ENCODE data around the gene TGFBR3L. TPM values are rescaled to one million over a fixed set of nuclear protein-coding genes. Genes with fewer than 3 reads are reported as not detected.

TGFBR3L gene
- total and polyA plus RNA-seq, 12 donors: 0.23 to 7.0 (median 1.2) TPM; not detected in 3

DNA sequence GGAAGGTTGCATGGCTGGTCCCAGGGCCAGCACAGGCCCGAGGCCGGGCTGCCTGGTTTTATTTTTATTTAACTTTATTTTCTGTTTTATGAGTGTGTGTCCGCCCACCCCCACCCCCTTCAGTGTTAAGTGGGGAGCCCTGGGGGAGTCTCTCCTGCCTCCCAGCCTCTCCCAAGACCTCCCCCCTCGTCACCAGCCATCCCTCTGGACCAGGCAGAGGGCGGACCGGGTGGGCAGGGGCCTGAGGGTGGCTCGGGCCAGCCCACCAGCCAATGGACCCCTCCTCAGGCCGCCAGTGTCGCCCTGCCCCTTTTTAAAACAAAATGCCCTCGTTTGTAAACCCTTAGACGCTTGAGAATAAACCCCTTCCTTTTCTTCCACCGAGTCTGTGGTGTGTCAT is 531 bp upstream of the TGFBR3L start:
- 49 to 65% (median 60%) methylated on average over 9 to 12 of the region's 12 CpGs for WGBS, 4 donors
- Histone ChIP-seq H3K27me3 (peaks cover 25% of the 10 kb centered on the region), H3K9me3 (replicated peaks in 1 of 3) (no peaks in the 10 kb centered on the region), H3K4me1 (replicated peaks in 1 of 2) (peaks cover 12 to 14% of the 10 kb centered on the region in 2 donors), H3K36me3 (replicated peaks in 1 of 2) (peaks cover 0 to 35% of the 10 kb centered on the region in 2 donors), H3K4me3 (no peak overlapping the region), H3K27ac (no peak overlapping the region)
- intact Hi-C loops (cut with DNase I): no loop called here
- TF ChIP-seq POLR2A (IDR thresholded peaks at IDR 0.05): no peak
- TF ChIP-seq CTCF (IDR thresholded peaks at IDR 0.05): no peak
- no peak for DNase-seq

DNA sequence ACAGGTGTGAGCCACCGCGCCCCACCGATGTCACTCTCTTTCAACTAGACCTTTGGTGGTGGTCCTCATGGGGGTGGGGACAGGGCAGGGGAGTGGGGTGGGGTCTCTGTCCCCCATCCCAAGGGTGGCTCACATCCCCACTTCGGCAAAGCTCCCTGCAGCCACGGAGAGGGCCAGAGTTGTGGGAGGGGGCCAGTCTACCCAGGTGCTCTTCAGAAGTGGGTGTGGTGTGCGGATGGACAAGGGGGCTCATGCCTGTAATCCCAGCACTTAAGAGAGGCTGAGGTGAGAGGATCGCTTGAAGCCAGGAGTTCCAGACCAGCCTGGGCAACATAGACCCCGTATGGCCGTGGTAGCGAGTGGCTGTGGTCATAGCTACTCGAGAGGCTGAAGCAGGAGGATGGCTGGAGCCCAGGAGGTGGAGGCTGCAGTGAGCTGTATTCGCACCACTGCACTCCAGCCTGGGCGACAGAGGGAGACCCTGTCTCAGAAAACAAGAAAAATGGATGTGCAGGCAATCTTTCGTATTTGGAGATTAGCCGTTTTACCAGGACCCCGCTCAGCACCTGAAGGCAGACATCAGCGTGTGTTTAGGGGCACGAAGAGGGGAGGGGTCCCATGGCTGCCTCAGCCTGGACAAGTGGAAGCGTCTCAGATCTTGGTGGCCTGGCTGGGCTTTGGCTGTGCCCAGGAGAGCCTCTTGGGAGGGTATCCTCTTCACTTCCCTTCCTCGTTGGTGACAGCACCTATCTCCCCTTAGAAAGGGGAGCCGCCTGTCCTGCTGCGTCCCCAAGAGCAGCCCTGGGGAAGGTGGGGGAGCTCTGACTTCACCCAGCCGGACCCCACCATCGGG is 846 bp downstream of the TGFBR3L start:
- no peaks in the 10 kb centered on the region for H3K9me3 ChIP-seq (replicated peaks in 1 of 3)
- H3K36me3 ChIP-seq (replicated peaks in 1 of 2): peaks cover 0 to 26% of the 10 kb centered on the region in 2 donors
- H3K27me3 ChIP-seq: peaks cover 25% of the 10 kb centered on the region
- intact Hi-C loops (cut with DNase I): no loop called here
- no peak for TF ChIP-seq POLR2A (IDR thresholded peaks at IDR 0.05)
- TF ChIP-seq CTCF (IDR thresholded peaks at IDR 0.05): no peak
- H3K4me3 ChIP-seq: no peak overlapping the region
- 44 to 50% (median 49%) methylated on average over 22 to 24 of the region's 24 CpGs for WGBS, 4 donors
- H3K4me1 ChIP-seq (replicated peaks in 1 of 2): peaks cover 12 to 20% of the 10 kb centered on the region in 2 donors
- peak overlapping the region in 1 of 5 donors; percentile 68 for H3K27ac ChIP-seq
- DNase-seq: peak in 2 of 7 donors; percentile 26 to 57

DNA sequence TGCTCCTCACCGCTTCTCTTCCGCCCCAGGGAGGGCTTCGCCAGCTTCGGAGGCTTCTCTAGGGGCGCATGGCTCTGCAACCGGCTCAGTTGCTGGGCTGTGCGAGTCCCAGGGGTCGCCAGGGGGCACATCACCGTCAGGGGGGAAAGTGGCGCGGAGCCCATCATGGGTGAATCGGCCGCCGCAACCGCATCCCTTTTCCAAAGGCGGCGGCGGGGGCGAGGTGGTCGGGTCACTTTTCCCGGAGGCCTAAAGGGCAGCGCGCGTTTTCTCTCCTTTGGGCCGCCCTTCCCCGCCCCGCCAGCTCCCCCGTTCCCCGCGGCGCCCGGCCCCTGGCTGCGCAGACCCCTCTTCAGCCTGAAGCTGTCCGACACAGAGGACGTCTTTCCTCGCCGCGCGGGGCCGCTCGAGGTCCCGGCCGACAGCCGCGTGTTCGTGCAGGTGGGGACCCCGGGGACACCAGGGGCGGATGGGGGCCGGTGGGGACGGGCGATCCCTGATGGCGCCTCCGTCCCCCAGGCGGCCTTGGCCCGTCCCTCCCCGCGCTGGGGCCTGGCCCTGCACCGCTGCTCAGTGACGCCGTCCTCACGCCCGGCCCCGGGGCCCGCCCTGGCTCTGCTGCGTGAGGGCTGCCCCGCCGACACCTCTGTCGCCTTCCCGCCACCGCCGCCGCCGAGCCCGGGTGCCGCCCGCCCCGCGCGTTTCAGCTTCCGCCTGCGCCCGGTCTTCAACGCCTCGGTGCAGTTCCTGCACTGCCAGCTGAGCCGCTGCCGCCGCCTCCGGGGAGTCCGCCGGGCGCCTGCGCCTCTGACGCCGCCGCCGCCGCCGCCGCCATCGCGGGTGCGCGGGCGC is 1.7 kb downstream of the TGFBR3L start:
- peaks cover 0 to 18% of the 10 kb centered on the region in 2 donors for H3K36me3 ChIP-seq (replicated peaks in 1 of 2)
- peak in 2 of 7 donors; percentile 32 to 62 for DNase-seq
- H3K4me1 ChIP-seq (replicated peaks in 1 of 2): peaks cover 16 to 25% of the 10 kb centered on the region in 2 donors
- WGBS, 4 donors: 1 to 4% (median 3%) methylated on average over 4 to 104 of the region's 104 CpGs
- peak overlapping the region in 1 of 4 donors; percentile 31 for H3K4me3 ChIP-seq
- peaks cover 25% of the 10 kb centered on the region for H3K27me3 ChIP-seq
- peak overlapping the region in 1 of 5 donors; percentile 68 for H3K27ac ChIP-seq
- no peaks in the 10 kb centered on the region for H3K9me3 ChIP-seq (replicated peaks in 1 of 3)
- TF ChIP-seq CTCF (IDR thresholded peaks at IDR 0.05) (no peak), POLR2A (IDR thresholded peaks at IDR 0.05) (peak in 1 of 2 donors; percentile 6)
- intact Hi-C loops (cut with DNase I): no loop called here

- peaks cover 25% of the 10 kb centered on the region for H3K27me3 ChIP-seq
- H3K4me1 ChIP-seq (replicated peaks in 1 of 2): peaks cover 21 to 31% of the 10 kb centered on the region in 2 donors
- H3K9me3 ChIP-seq (replicated peaks in 1 of 3): no peaks in the 10 kb centered on the region
- intact Hi-C loops (cut with DNase I): no loop called here
- peaks cover 0 to 13% of the 10 kb centered on the region in 2 donors for H3K36me3 ChIP-seq (replicated peaks in 1 of 2)
- peak overlapping the region in 1 of 4 donors; percentile 32 for H3K4me3 ChIP-seq
- WGBS, 4 donors: 6 to 40% (median 18%) methylated on average over 3 to 12 of the region's 12 CpGs
- DNase-seq: peak in 1 of 7 donors; percentile 20
- peak overlapping the region in 1 of 5 donors; percentile 68 for H3K27ac ChIP-seq
- TF ChIP-seq POLR2A (IDR thresholded peaks at IDR 0.05) (no peak), CTCF (IDR thresholded peaks at IDR 0.05) (no peak)
These were observed 2.3 kb downstream of the TGFBR3L start for GRCh38 chr19:7916955-7917266.
